Pulmonary artery endothelial cell (primary cell): Measurements from ENCODE around the gene KCND3. TPM values are rescaled to one million over a fixed set of nuclear protein-coding genes. Genes with fewer than 3 reads are reported as not detected.

Experiments used
- DNase-seq: peaks from one replicate; pipeline ENCODE4 v3.0.0-alpha.2; 2011; ENCODE audit warnings: low read depth, low spot score
- total RNA-seq: library from RNA; depleted of rRNA; stranded (reverse); fragments of >200 nt; gene quantifications from 2 replicates; pipeline ENCODE4 v1.2.3, GENCODE V29; 2014

The KCND3 gene
- under 0.01 TPM in 2 replicates for total RNA-seq

- DNase-seq: no peak
These were observed at the start of gene KCND3 for GRCh38 chr1:111989531-111990025. TSS of gene KCND3 (minus strand) at chr1:111989668.

- no peak for DNase-seq
These were observed 44.8 kb upstream of the KCND3 start for GRCh38 chr1:112034277-112034676.

- DNase-seq: no peak
These were observed 44.1 kb upstream of the KCND3 start for GRCh38 chr1:112033439-112034120.

- no peak for DNase-seq
These were observed 40.7 kb upstream of the KCND3 start for GRCh38 chr1:112030157-112030556.

GRCh38 chr1:112027696-112028095 is 38.2 kb upstream of the KCND3 start:
- no peak for DNase-seq

- DNase-seq: no peak
These were observed 37.0 kb upstream of the KCND3 start for GRCh38 chr1:112026501-112026900.

- no peak for DNase-seq
These were observed 36.5 kb upstream of the KCND3 start for GRCh38 chr1:112026016-112026415.

- DNase-seq: no peak
These were observed 31.8 kb upstream of the KCND3 start for GRCh38 chr1:112021263-112021662.

GRCh38 chr1:112017183-112017582 is 27.7 kb upstream of the KCND3 start:
- DNase-seq: no peak

- DNase-seq: no peak
These were observed 23.4 kb upstream of the KCND3 start for GRCh38 chr1:112012823-112013222.

GRCh38 chr1:112011202-112011601 is 21.7 kb upstream of the KCND3 start:
- DNase-seq: no peak

GRCh38 chr1:112007169-112007568 is 17.7 kb upstream of the KCND3 start:
- no peak for DNase-seq

GRCh38 chr1:112006416-112007025 is 17.1 kb upstream of the KCND3 start:
- no peak for DNase-seq

- DNase-seq: no peak
These were observed 14.6 kb upstream of the KCND3 start for GRCh38 chr1:112004076-112004475.

GRCh38 chr1:112002514-112002913 is 13.0 kb upstream of the KCND3 start:
- no peak for DNase-seq

GRCh38 chr1:112001436-112001835 is 12.0 kb upstream of the KCND3 start:
- DNase-seq: no peak

- DNase-seq: no peak
These were observed 10.6 kb upstream of the KCND3 start for GRCh38 chr1:112000048-112000447.

GRCh38 chr1:111998332-111998731 is 8.9 kb upstream of the KCND3 start:
- DNase-seq: no peak

GRCh38 chr1:111992476-111992875 is 3.0 kb upstream of the KCND3 start:
- DNase-seq: no peak

- DNase-seq: no peak
These were observed 1.6 kb upstream of the KCND3 start for GRCh38 chr1:111990878-111991718.

GRCh38 chr1:111990026-111990877 is 784 bp upstream of the KCND3 start:
- DNase-seq: no peak
